ENCODE data around the gene CPEB1.

- TF ChIP-seq CTCF (IDR thresholded peaks at IDR 0.05) (no peak), POLR2A (IDR thresholded peaks at IDR 0.05) (no peak), EP300 (IDR thresholded peaks at IDR 0.05) (no peak)
These were observed 3.0 kb upstream of the CPEB1 start for GRCh38 chr15:82650046-82650670.

Measured in ovary (tissue), 3 donors.